ENCODE data around the gene FXYD1. TPM values are rescaled to one million over a fixed set of nuclear protein-coding genes. Genes with fewer than 3 reads are reported as not detected.
"Not testable (repeated sequence)": the region's sequence is repeated elsewhere in the genome, so short reads cannot be mapped to it uniquely, and the experiment has no call there.

The FXYD1 gene
- total RNA-seq, 1 experiment from 2014 or later: not detected

- no peaks in the 10 kb centered on the region for H3K27me3 ChIP-seq
- H3K9me3 ChIP-seq: no peaks in the 10 kb centered on the region
- DNase-seq: no peak
- no peak overlapping the region for H3K4me3 ChIP-seq
- H3K36me3 ChIP-seq: no peaks in the 10 kb centered on the region
These were observed 6.2 kb downstream of the FXYD1 start for GRCh38 chr19:35144600-35145436.

DNA sequence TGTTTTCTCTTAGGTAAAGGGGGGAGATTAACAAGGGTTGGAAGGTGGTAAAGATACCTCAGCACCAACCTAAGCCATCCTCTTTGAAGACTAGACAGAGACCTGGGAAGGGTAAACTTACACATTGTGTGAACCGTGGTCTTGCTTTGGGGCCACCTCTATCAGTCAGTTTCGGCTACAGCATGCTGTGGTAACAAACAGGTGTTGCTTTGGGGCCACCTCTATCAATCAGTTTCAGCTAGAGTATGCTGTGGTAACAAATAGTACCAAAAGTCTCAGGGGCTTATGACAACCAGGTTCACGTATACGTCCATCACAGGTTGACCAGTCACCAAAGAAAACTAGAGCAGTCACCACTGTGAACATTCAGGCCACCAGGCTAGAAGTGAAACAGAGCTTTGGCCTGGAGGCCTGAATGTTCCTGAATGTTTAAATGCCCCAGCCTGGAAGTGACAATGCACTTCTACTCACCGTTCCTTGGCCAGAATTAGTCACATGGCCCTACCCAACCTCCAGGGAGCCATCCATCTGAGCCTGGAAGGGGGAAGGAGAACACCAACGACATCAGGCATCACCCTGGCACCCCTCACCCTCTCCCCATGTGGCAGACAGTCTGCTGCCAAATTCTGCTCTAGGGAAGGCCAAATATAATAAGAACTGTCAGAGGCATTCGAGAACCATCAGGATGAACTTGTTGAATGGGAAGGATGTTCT is 8.3 kb downstream of the FXYD1 start:
- H3K36me3 ChIP-seq: no peaks in the 10 kb centered on the region
- no peaks in the 10 kb centered on the region for H3K9me3 ChIP-seq
- no peaks in the 10 kb centered on the region for H3K27me3 ChIP-seq
- H3K4me3 ChIP-seq: no peak overlapping the region
- peak; percentile 44 for DNase-seq

DNA sequence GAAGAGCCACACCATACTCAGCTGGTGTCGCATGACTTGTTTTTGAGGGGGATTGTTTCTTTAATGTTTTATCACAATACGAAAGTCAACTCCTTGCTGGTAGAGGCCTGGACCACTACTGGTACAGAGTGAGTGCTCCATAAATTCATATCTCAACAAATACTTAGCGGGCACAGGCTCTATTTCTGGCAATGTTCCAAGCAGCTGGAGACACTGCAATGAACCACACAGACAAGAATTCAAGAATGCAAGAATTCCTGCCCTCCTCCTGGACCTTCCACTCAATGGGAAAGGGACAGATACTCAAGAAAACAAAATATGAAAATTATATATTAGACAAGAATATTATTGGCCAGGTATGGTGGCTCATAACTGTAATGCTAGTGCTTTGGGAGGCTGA is 10.8 kb downstream of the FXYD1 start:
- Histone ChIP-seq H3K4me3 (no peak overlapping the region), H3K36me3 (no peaks in the 10 kb centered on the region), H3K27me3 (no peaks in the 10 kb centered on the region), H3K9me3 (no peaks in the 10 kb centered on the region)
- no peak for DNase-seq

DNA sequence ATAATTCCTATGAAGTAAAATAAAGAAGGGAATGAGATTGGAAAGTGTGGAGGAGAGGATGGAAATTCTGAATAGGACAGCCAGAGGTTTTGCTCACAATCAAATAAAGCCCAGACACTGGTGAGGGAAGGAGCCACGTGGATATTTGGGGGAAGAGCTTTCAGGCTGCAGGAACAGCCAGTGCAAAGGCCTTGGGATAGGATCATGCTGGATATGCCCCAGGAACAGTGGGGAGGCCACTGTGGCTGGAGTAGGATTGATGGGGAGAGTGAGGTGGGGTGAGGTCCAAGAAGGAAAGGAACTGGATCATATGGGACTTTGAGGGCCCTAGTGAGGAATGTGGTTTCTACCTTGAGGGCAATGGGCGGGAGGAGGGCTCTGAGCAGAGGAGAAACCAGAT is 11.8 kb downstream of the FXYD1 start:
- no peak for DNase-seq
- Histone ChIP-seq H3K4me3 (no peak overlapping the region), H3K9me3 (no peaks in the 10 kb centered on the region), H3K27me3 (no peaks in the 10 kb centered on the region), H3K36me3 (no peaks in the 10 kb centered on the region)

GRCh38 chr19:35151273-35152065 is 12.8 kb downstream of the FXYD1 start:
- no peak for DNase-seq
- Histone ChIP-seq H3K9me3 (no peaks in the 10 kb centered on the region), H3K4me3 (no peak overlapping the region), H3K27me3 (no peaks in the 10 kb centered on the region), H3K36me3 (peaks cover 8% of the 10 kb centered on the region)

DNA sequence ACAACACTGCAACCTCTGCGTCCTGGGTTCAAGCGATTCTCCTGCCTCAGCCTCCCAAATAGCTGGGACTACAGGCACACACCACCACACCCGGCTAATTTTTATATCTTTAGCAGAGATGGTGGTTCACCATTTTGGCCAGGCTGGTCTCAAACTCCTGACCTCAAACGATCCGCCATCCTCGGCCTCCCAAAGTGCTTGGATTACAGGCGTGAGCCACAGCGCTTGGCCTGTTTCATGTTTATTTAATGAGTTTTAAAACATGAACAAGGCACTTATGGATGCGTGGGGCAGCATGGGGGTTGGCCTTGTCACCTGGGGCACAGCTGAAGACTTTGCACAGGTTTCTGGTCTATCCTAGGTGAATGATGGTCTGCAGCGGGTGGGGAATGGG is 14.5 kb downstream of the FXYD1 start:
- peaks cover 25% of the 10 kb centered on the region for H3K36me3 ChIP-seq
- not testable (repeated sequence) for H3K4me3 ChIP-seq, DNase-seq

DNA sequence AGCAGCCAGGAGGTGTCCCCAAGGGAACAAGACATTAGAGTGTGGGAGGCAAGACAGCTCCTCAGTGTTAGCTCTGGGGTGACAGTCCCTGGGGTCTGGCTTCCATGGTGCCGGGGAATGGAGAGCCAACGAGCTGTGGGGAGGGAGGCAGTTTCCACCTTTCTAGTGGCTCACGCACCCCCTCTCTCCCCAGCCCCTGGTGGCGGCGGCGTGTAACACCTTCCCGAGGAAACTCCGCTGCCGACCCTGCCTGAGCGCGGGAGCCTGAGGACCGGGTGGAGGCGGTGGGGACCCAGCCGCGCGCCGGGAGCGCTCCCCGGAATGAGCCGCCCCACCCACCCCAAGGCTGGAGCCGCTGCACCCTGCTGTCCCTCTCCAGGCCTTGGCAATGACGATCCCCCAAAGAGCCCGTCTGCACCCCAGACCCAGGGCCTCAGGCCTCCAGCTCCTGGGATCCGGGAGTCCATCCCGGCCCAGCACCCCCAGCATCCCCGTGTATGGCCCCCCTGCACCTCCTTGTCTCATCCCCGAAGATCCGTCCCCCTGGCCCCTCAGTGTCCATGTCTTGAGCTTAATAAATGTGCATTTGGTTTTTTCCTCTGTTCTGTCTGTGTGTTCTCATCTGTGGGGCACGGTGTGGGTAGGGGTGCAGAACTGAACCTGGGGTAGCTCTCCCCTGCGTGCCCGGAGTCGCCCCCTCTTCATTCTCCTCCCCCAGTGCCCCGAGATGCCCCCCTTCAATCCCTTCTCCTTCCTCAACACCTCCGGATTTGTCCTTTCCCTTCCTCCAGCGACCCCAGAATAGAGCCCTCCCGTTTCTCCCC is 15.3 kb downstream of the FXYD1 start:
- peak; percentile 56 for DNase-seq
- Histone ChIP-seq H3K9me3 (no peaks in the 10 kb centered on the region), H3K27me3 (no peaks in the 10 kb centered on the region), H3K4me3 (peak overlapping the region; percentile 83), H3K36me3 (peaks cover 33% of the 10 kb centered on the region)

More for the DNA sequence above, 14.5 kb downstream of the FXYD1 start:
- H3K27me3 ChIP-seq, H3K9me3 ChIP-seq: not testable (repeated sequence)

DNA sequence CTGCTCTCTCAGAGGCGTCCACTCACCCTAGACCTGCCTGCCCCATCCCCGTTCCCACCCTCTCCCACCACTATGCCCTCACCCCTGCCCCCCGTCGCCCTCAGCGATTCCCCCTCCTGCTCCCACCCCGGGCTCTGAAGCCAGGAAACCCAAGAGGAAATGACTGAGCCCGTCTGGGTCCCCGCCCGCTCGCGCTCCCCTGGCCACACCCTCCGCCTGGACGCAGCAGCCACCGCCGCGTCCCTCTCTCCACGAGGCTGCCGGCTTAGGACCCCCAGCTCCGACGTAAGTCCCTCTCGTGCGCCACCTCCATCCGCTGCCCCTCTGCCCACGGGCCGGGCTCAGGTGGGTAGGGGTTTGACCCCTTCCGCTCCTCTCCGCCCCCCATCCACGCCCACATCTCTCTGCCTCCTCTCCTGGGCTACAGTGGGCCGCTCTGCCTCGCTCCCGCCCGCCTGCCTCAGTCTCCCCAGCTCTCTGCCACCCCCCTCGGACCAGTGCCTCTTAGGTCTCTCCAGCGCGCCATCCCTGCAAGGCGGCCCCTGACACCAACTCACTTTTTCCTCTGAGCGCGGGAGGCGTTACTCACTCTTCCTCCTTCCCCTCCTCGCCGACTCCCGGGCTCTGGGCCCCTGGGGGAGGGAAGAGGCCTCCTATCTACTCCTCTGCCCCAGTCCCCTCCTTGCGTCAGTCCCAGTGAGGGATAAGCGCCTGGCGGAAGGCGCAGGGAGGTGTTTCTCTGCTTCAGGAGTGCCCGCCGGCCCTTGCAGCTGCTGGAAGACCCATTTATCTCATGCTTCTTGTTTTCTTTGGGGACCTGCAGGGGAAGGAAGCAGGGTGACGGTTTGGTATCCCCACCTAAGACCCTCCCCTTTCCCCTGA is 16.1 kb downstream of the FXYD1 start, which contains the start of gene FXYD5:
TSS of gene FXYD5 (plus strand) at position 211 of the 882 bp plus-strand sequence. CDS start 816 bp downstream, outside the sequence.
- no peaks in the 10 kb centered on the region for H3K9me3 ChIP-seq
- H3K4me3 ChIP-seq: peak within 1 kb of the TSS; percentile 83
- peaks cover 41% of the 10 kb centered on the region for H3K36me3 ChIP-seq
- peak; percentile 87 for DNase-seq
- H3K27me3 ChIP-seq: no peaks in the 10 kb centered on the region

DNA sequence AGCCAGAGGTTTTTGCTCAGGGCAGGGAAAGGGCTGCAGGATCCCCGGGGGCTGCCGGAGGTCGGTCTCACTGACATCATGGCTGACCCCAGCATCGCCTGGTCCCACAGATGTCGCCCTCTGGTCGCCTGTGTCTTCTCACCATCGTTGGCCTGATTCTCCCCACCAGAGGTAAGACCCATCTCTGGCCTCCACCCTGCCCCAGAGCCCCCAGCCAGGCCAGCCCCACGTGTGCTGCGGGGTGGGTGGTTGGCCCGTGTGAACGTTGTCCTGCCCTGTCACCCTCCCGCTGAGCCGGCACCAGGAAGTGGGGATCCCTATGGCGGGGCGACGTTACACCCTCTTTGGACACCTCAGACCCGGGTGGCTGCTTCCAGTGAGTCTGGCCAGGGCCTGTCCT is 16.8 kb downstream of the FXYD1 start:
- H3K36me3 ChIP-seq: peaks cover 48% of the 10 kb centered on the region
- peak overlapping the region; percentile 83 for H3K4me3 ChIP-seq
- DNase-seq: peak; percentile 16
- no peaks in the 10 kb centered on the region for H3K27me3 ChIP-seq
- no peaks in the 10 kb centered on the region for H3K9me3 ChIP-seq

GRCh38 chr19:35155981-35156672 is 17.5 kb downstream of the FXYD1 start:
- Histone ChIP-seq H3K36me3 (peaks cover 55% of the 10 kb centered on the region), H3K27me3 (no peaks in the 10 kb centered on the region), H3K9me3 (no peaks in the 10 kb centered on the region), H3K4me3 (peak overlapping the region; percentile 83)
- no peak for DNase-seq

- Histone ChIP-seq H3K9me3 (peaks cover 2% of the 10 kb centered on the region; the same call in 1 of the 2 replicates), H3K4me3 (no peak overlapping the region), H3K36me3 (peaks cover 60% of the 10 kb centered on the region), H3K27me3 (no peaks in the 10 kb centered on the region)
- no peak for DNase-seq
These were observed 18.0 kb downstream of the FXYD1 start for GRCh38 chr19:35156673-35157014.

- Histone ChIP-seq H3K4me3 (no peak overlapping the region), H3K9me3 (peaks cover 2% of the 10 kb centered on the region), H3K36me3 (peaks cover 68% of the 10 kb centered on the region), H3K27me3 (no peaks in the 10 kb centered on the region)
- no peak for DNase-seq
These were observed 18.8 kb downstream of the FXYD1 start for GRCh38 chr19:35157431-35157830.

- peaks cover 10% of the 10 kb centered on the region for H3K9me3 ChIP-seq
- no peak for DNase-seq
- H3K27me3 ChIP-seq: no peaks in the 10 kb centered on the region
- no peak overlapping the region for H3K4me3 ChIP-seq
- H3K36me3 ChIP-seq: peaks cover 88% of the 10 kb centered on the region
These were observed 21.0 kb downstream of the FXYD1 start for GRCh38 chr19:35159606-35160005.

- Histone ChIP-seq H3K27me3 (no peaks in the 10 kb centered on the region), H3K9me3 (peaks cover 11% of the 10 kb centered on the region), H3K36me3 (peaks cover 98% of the 10 kb centered on the region), H3K4me3 (no peak overlapping the region)
- no peak for DNase-seq
These were observed 22.2 kb downstream of the FXYD1 start for GRCh38 chr19:35160629-35161433.

Measured in MG63 (cell line).